ENCODE data around the gene MDGA2.

Gene MDGA2

GRCh38 chr14:47065326-47065725, 610.1 kb downstream of the MDGA2 start:
- TF ChIP-seq POLR2A (IDR thresholded peaks at IDR 0.05; ENCODE audit: low read depth, low read length) = no peak
- FAIRE-seq = no peak
- no peak for DNase-seq (ENCODE audit: insufficient read length, low spot score)

- FAIRE-seq = no peak
- no peak for TF ChIP-seq POLR2A (IDR thresholded peaks at IDR 0.05; ENCODE audit: low read depth, low read length)
- no peak for DNase-seq (ENCODE audit: insufficient read length, low spot score)
Observed at GRCh38 chr14:47060050-47060449, 615.4 kb downstream of the MDGA2 start.

- DNase-seq (ENCODE audit: insufficient read length, low spot score) = no peak
- no peak for FAIRE-seq
- no peak for TF ChIP-seq POLR2A (IDR thresholded peaks at IDR 0.05; ENCODE audit: low read depth, low read length)
Observed at GRCh38 chr14:47057364-47057763, 618.0 kb downstream of the MDGA2 start.

- FAIRE-seq (no peak), DNase-seq (ENCODE audit: insufficient read length, low spot score) (no peak)
- no peak for TF ChIP-seq POLR2A (IDR thresholded peaks at IDR 0.05; ENCODE audit: low read depth, low read length)
Observed at GRCh38 chr14:47044841-47045240, 630.6 kb downstream of the MDGA2 start.

- no peak for FAIRE-seq
- DNase-seq (ENCODE audit: insufficient read length, low spot score) = no peak
- no peak for TF ChIP-seq POLR2A (IDR thresholded peaks at IDR 0.05; ENCODE audit: low read depth, low read length)
Observed at GRCh38 chr14:47040550-47040949, 634.9 kb downstream of the MDGA2 start.

- DNase-seq (ENCODE audit: insufficient read length, low spot score) (no peak), FAIRE-seq (no peak)
Observed at GRCh38 chr14:47039336-47039735, 636.1 kb downstream of the MDGA2 start.

GRCh38 chr14:47022721-47023120, 652.7 kb downstream of the MDGA2 start:
- DNase-seq (ENCODE audit: insufficient read length, low spot score) = no peak
- no peak for FAIRE-seq
- TF ChIP-seq POLR2A (IDR thresholded peaks at IDR 0.05; ENCODE audit: low read depth, low read length) = no peak

More at GRCh38 chr14:47039336-47039735, 636.1 kb downstream of the MDGA2 start:
- no peak for TF ChIP-seq POLR2A (IDR thresholded peaks at IDR 0.05; ENCODE audit: low read depth, low read length)

GRCh38 chr14:47020500-47020899, 654.9 kb downstream of the MDGA2 start:
- no peak for DNase-seq (ENCODE audit: insufficient read length, low spot score)
- FAIRE-seq = no peak
- TF ChIP-seq POLR2A (IDR thresholded peaks at IDR 0.05; ENCODE audit: low read depth, low read length) = no peak

- no peak for FAIRE-seq
- TF ChIP-seq POLR2A (IDR thresholded peaks at IDR 0.05; ENCODE audit: low read depth, low read length) = no peak
- no peak for DNase-seq (ENCODE audit: insufficient read length, low spot score)
Observed at GRCh38 chr14:47012533-47013280, 662.7 kb downstream of the MDGA2 start.

- no peak for FAIRE-seq
- no peak for DNase-seq (ENCODE audit: insufficient read length, low spot score)
- TF ChIP-seq POLR2A (IDR thresholded peaks at IDR 0.05; ENCODE audit: low read depth, low read length) = no peak
Observed at GRCh38 chr14:47009615-47010014, 665.8 kb downstream of the MDGA2 start.

- FAIRE-seq (no peak), DNase-seq (ENCODE audit: insufficient read length, low spot score) (no peak)
- no peak for TF ChIP-seq POLR2A (IDR thresholded peaks at IDR 0.05; ENCODE audit: low read depth, low read length)
Observed at GRCh38 chr14:47008732-47009131, 666.7 kb downstream of the MDGA2 start.

- FAIRE-seq (no peak), DNase-seq (ENCODE audit: insufficient read length, low spot score) (no peak)
- TF ChIP-seq POLR2A (IDR thresholded peaks at IDR 0.05; ENCODE audit: low read depth, low read length) = no peak
Observed at GRCh38 chr14:46999661-47000060, 675.7 kb downstream of the MDGA2 start.

- FAIRE-seq (no peak), DNase-seq (ENCODE audit: insufficient read length, low spot score) (no peak)
- TF ChIP-seq POLR2A (IDR thresholded peaks at IDR 0.05; ENCODE audit: low read depth, low read length) = no peak
Observed at GRCh38 chr14:46989566-46989965, 685.8 kb downstream of the MDGA2 start.

- TF ChIP-seq POLR2A (IDR thresholded peaks at IDR 0.05; ENCODE audit: low read depth, low read length) = no peak
- no peak for DNase-seq (ENCODE audit: insufficient read length, low spot score)
- no peak for FAIRE-seq
Observed at GRCh38 chr14:46988312-46988711, 687.1 kb downstream of the MDGA2 start.

- no peak for FAIRE-seq
- TF ChIP-seq POLR2A (IDR thresholded peaks at IDR 0.05; ENCODE audit: low read depth, low read length) = no peak
Observed at GRCh38 chr14:46985529-46986380, 689.6 kb downstream of the MDGA2 start.

More at GRCh38 chr14:46985529-46986380, 689.6 kb downstream of the MDGA2 start:
- DNase-seq (ENCODE audit: insufficient read length, low spot score) = no peak
